H1 (cell line): Measurements from ENCODE around the gene FASTKD3. TPM values are rescaled to one million over a fixed set of nuclear protein-coding genes. Genes with fewer than 3 reads are reported as not detected.

Source experiments
- CTCF ChIA-PET: fragments of 300-600 bp; sonication (Branson Sonifier 250); formaldehyde crosslinking; loops from one replicate; lab custom pipeline; 2021; ENCODE audit not compliant: partially characterized antibody; lab: Charles Lee
- POLR2A ChIA-PET: fragments of 300-600 bp; sonication (Branson Sonifier 250); formaldehyde crosslinking; loops from one replicate; lab custom pipeline; 2021; ENCODE audit warnings: inconsistent platforms; ENCODE audit not compliant: partially characterized antibody; lab: Charles Lee
- DNase-seq, 2 experiments: peaks; one replicate each; pipeline versions ENCODE4 v3.0.0 to v3.0.0-alpha.2; 2010 to 2022; ENCODE audit warnings: low spot score in 2 of 2, low read depth in 1 of 2, mixed read lengths in 1 of 2
- FAIRE-seq: peaks from 2 replicates; lab custom pipeline; 2011; peaks lifted over from hg19 to GRCh38; lab: Jason Lieb, UNC
- H2AFZ ChIP-seq: 2 replicates; pipeline ENCODE4 v1.8.1; 2012; ENCODE audit warnings: low read length, inconsistent platforms
- H2AK5ac ChIP-seq: 2 replicates; pipeline ENCODE4 v1.6.1; 2013; ENCODE audit warnings: low read depth, low read length
- H2BK120ac ChIP-seq: replicated peaks from 2 replicates; pipeline ENCODE3; 2013; ENCODE audit warnings: low read depth, low read length, inconsistent platforms
- H2BK12ac ChIP-seq: 2 replicates; pipeline ENCODE4 v1.6.1; 2013; ENCODE audit warnings: low read depth, low read length
- H2BK15ac ChIP-seq: 2 replicates; pipeline ENCODE4 v1.6.1; 2013; ENCODE audit warnings: low read length
- H2BK20ac ChIP-seq: 2 replicates; pipeline ENCODE4 v1.6.1; 2013; ENCODE audit warnings: low read length
- H2BK5ac ChIP-seq: 2 replicates; pipeline ENCODE4 v1.6.1; 2013; ENCODE audit warnings: low read depth, low read length
- H3K14ac ChIP-seq: 2 replicates; pipeline ENCODE4 v1.6.1; 2013; ENCODE audit warnings: inconsistent platforms; ENCODE audit not compliant: insufficient read length
- H3K18ac ChIP-seq: 2 replicates; pipeline ENCODE4 v1.6.1; 2013; ENCODE audit warnings: low read length; ENCODE audit errors: extremely low read depth
- H3K23ac ChIP-seq: 2 replicates; pipeline ENCODE4 v1.6.1; 2013; ENCODE audit warnings: inconsistent platforms; ENCODE audit not compliant: insufficient read length
- H3K23me2 ChIP-seq: 2 replicates; pipeline ENCODE4 v1.6.1; 2013; ENCODE audit warnings: low read depth, low read length
- H3K27ac ChIP-seq: 2 replicates; pipeline ENCODE4 v1.6.1; 2011; ENCODE audit warnings: low read depth, low read length, inconsistent platforms
- H3K27me3 ChIP-seq, 4 experiments: replicated peaks in 1 of 4; 1 replicate in 1 of 4; 2 replicates in 3 of 4; pipeline versions ENCODE4 v1.6.1 to v1.8.1; 2011 to 2013; ENCODE audit warnings: low read length in 3 of 4, mild to moderate bottlenecking in 3 of 4, inconsistent platforms in 2 of 4, mixed read lengths in 2 of 4, moderate library complexity in 1 of 4; ENCODE audit not compliant: control insufficient read depth in 3 of 4, insufficient read depth in 3 of 4; ENCODE audit errors: extremely low read depth in 1 of 4
- H3K36me3 ChIP-seq, 4 experiments: 2 replicates each; pipeline versions ENCODE4 v1.6.1 to v1.8.1; 2011 to 2013; ENCODE audit warnings: mild to moderate bottlenecking in 4 of 4, low read length in 3 of 4, moderate library complexity in 2 of 4, control low read depth in 1 of 4, inconsistent platforms in 1 of 4; ENCODE audit not compliant: insufficient read depth in 4 of 4, control insufficient read depth in 2 of 4
- H3K4ac ChIP-seq: replicated peaks from 2 replicates; pipeline ENCODE3; 2013; ENCODE audit warnings: low read length, low read depth, mixed read lengths, inconsistent platforms; ENCODE audit not compliant: insufficient read length
- H3K4me1 ChIP-seq, 4 experiments: replicated peaks in 1 of 4; 1 replicate in 1 of 4; 2 replicates in 3 of 4; pipeline versions ENCODE4 v1.6.1 to v1.8.1; 2011 to 2013; ENCODE audit warnings: low read length in 3 of 4, inconsistent platforms in 2 of 4, mixed read lengths in 1 of 4; ENCODE audit not compliant: insufficient read depth in 4 of 4, control insufficient read depth in 3 of 4
- H3K4me2 ChIP-seq, 2 experiments: 2 replicates each; pipeline versions ENCODE4 v1.6.1 to v1.8.1; 2011 to 2013; ENCODE audit warnings: low read depth in 2 of 2, low read length in 2 of 2, control low read depth in 1 of 2, inconsistent platforms in 1 of 2, mild to moderate bottlenecking in 1 of 2; ENCODE audit not compliant: insufficient read depth in 1 of 2
- H3K4me3 ChIP-seq, 4 experiments: fragments of 200-600, 300-600 bp in 1 of 4; sonication (generic), shearing (Covaris generic), sonication (Bioruptor Twin) in 1 of 4; 2 replicates each; pipeline versions ENCODE4 v1.5.1 to v1.8.1; 2011 to 2016; ENCODE audit warnings: low read length in 4 of 4, low read depth in 3 of 4, control low read depth in 2 of 4, inconsistent platforms in 2 of 4, mild to moderate bottlenecking in 2 of 4, mixed read lengths in 1 of 4, moderate library complexity in 1 of 4; ENCODE audit not compliant: insufficient read depth in 2 of 4; ENCODE audit errors: extremely low read depth in 1 of 4
- H3K56ac ChIP-seq: replicated peaks from 2 replicates; pipeline ENCODE3; 2013; ENCODE audit warnings: low read depth, mild to moderate bottlenecking, mixed read lengths, low read length, inconsistent platforms; ENCODE audit not compliant: insufficient read length
- H3K79me1 ChIP-seq: 2 replicates; pipeline ENCODE4 v1.6.1; 2013; ENCODE audit warnings: low read depth, low read length, control low read depth
- H3K79me2 ChIP-seq, 2 experiments: 2 replicates each; pipeline versions ENCODE4 v1.6.1 to v1.8.1; 2012 to 2013; ENCODE audit warnings: low read length in 2 of 2, mild to moderate bottlenecking in 2 of 2, inconsistent platforms in 1 of 2; ENCODE audit not compliant: insufficient read depth in 2 of 2, control insufficient read depth in 1 of 2
- H3K9ac ChIP-seq, 4 experiments: replicated peaks in 1 of 4; 1 replicate in 1 of 4; 2 replicates in 3 of 4; pipeline versions ENCODE4 v1.6.1 to v1.8.1; 2011 to 2013; ENCODE audit warnings: low read depth in 3 of 4, low read length in 3 of 4, control low read depth in 2 of 4, mild to moderate bottlenecking in 2 of 4, moderate library complexity in 2 of 4, inconsistent platforms in 1 of 4; ENCODE audit errors: extremely low read depth in 1 of 4
- H3K9me3 ChIP-seq, 2 experiments: 2 replicates each; pipeline versions ENCODE4 v1.6.1 to v1.8.1; 2012 to 2013; ENCODE audit warnings: mild to moderate bottlenecking in 2 of 2, moderate library complexity in 2 of 2, control low read depth in 1 of 2, inconsistent platforms in 1 of 2, low read depth in 1 of 2, low read length in 1 of 2, mixed read lengths in 1 of 2; ENCODE audit not compliant: insufficient read depth in 2 of 2
- H4K20me1 ChIP-seq, 2 experiments: replicated peaks in 1 of 2; 2 replicates each; pipeline versions ENCODE3 to v1.8.1; 2011 to 2013; ENCODE audit warnings: inconsistent platforms in 2 of 2, low read length in 2 of 2, mild to moderate bottlenecking in 1 of 2; ENCODE audit not compliant: insufficient read depth in 2 of 2, control insufficient read depth in 1 of 2
- H4K5ac ChIP-seq: 2 replicates; pipeline ENCODE4 v1.6.1; 2013; ENCODE audit warnings: low read length, low read depth, mixed read lengths, inconsistent platforms; ENCODE audit not compliant: insufficient read length
- H4K8ac ChIP-seq: 2 replicates; pipeline ENCODE4 v1.8.0; 2013; ENCODE audit warnings: mild to moderate bottlenecking, moderate library complexity, low read length, inconsistent platforms; ENCODE audit not compliant: insufficient read depth; ENCODE audit errors: extremely low read depth
- H4K91ac ChIP-seq: replicated peaks from 2 replicates; pipeline ENCODE3; 2013; ENCODE audit warnings: low read length, mixed read lengths, inconsistent platforms; ENCODE audit not compliant: insufficient read length
- EGR1 ChIP-seq: IDR thresholded peaks from 2 replicates; pipeline ENCODE4 v1.6.1; 2011; ENCODE audit warnings: low read depth, low read length, borderline replicate concordance
- PHF8 ChIP-seq: fragments of 200-600 bp; sonication (generic); conservative IDR thresholded peaks from 2 replicates; pipeline ENCODE4 v1.7.1; 2012; ENCODE audit warnings: low read depth, mild to moderate bottlenecking, inconsistent platforms, low read length, moderate library complexity
- POU5F1 ChIP-seq: IDR thresholded peaks from 2 replicates; pipeline ENCODE4 v1.6.1; 2011; ENCODE audit warnings: low read depth, mild to moderate bottlenecking, low read length, moderate library complexity
- WGBS, 2 experiments: shearing (Covaris generic) in 1 of 2; methylation state at CpG; one replicate each; pipeline versions ENCODE4 v1.1.6 to v1.1.7; 2013 to 2015; ENCODE audit warnings: low lambda C conversion rate in 2 of 2, mixed read lengths in 2 of 2, inconsistent platforms in 1 of 2, low coverage in 1 of 2, missing lambda C conversion rate in 1 of 2; ENCODE audit not compliant: insufficient replicate concordance in 2 of 2, insufficient coverage in 1 of 2, insufficient read length in 1 of 2; ENCODE audit errors: extremely low coverage in 1 of 2, missing lambda C conversion rate in 1 of 2; 5-methylcytosine and 5-hydroxymethylcytosine counted together
- polyA plus RNA-seq, 7 experiments: library from polyadenylated mRNA; depleted of rRNA in 3 of 7; stranded (reverse) in 5 of 7; unstranded in 2 of 7; fragments of >200 nt in 5 of 7; fragments of 200-250 nt in 2 of 7; gene quantifications; 1 replicate in 5 of 7; 2 replicates in 1 of 7; 4 replicates in 1 of 7; pipeline versions ENCODE4 v1.2.1 to v1.2.3, GENCODE V29; 2011 to 2013; ENCODE audit warnings: missing spikeins in 2 of 7, mixed read lengths in 2 of 7
- total RNA-seq: library from RNA; stranded (reverse); fragmentation: NEBNext Ultra II Directional; extraction: Animal tissue kit (Norgen Biotek cat#: 25700); gene quantifications from 2 replicates; pipeline ENCODE4 v1.2.1, GENCODE V29; 2021

The FASTKD3 gene
- total and polyA plus RNA-seq, 2 of the 8 experiments (the other 6 are each of a cell fraction or from before 2014, with no cell fraction given) = 5.6 to 7.6 TPM

DNA sequence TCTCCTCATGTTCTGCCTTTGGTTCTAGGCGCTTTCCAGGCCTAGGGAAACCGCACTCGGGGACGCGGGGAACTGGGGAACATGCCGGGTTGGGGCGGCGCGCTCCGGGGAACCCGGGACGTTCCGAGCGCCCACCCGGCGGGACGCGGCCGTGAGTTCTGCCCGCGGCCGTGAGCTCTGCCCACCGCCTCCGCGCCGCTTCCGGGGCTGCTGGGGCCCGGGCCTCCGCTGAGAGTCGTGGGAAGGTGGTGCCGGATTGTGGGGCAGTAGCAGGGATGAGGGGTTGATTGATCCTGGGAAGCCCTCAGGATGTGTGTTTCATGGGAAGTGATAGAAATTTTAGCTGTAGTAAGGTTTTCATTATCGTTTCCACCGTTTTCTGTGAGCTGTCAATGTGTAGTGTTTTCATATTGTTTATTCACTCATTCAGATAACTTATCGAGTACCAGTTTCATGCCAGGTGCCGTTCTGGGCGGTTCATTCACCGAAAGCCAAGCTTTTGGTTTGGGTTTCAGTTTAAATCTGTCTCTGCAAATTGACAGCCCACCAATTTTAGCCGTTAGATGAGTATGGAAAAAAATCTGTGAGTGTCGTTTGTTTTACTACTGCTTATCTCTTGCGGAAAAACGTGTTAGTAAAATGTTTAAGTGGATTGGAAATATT, 774 bp upstream of the FASTKD3 start:
- Histone ChIP-seq H3K56ac (peak overlapping the region; percentile 6), H4K20me1 (peaks cover 8 to 15% of the 10 kb centered on the region in 2 experiments), H3K18ac (no peak overlapping the region), H2BK120ac (no peak overlapping the region), H4K5ac (peak overlapping the region; percentile 38), H4K91ac (no peak overlapping the region), H3K9ac (peak overlapping the region; percentile 34 to 59 (median 44); a peak in 6 of 7 replicates), H3K4me2 (peak overlapping the region; percentile 57 to 92), H3K14ac (no peak overlapping the region), H3K23ac (no peak overlapping the region), H4K8ac (no peak overlapping the region), H3K36me3 (peaks cover 0 to 21% (median 3%) of the 10 kb centered on the region in 4 experiments; a peak in 3 of 8 replicates), H3K27ac (peak overlapping the region; percentile 43; the same call in 1 of the 2 replicates), H2BK15ac (no peak overlapping the region), H3K9me3 (no peaks in the 10 kb centered on the region), H3K79me2 (peaks cover 20 to 59% of the 10 kb centered on the region in 2 experiments), H3K27me3 (no peaks in the 10 kb centered on the region), H2BK5ac (no peak overlapping the region), H3K23me2 (peaks cover 7% of the 10 kb centered on the region), H3K4me1 (peaks cover 0 to 4% (median 0%) of the 10 kb centered on the region in 4 experiments; a peak in 2 of 7 replicates), H2AFZ (no peak overlapping the region), H3K79me1 (peaks cover 3% of the 10 kb centered on the region), H2BK12ac (no peak overlapping the region), H3K4ac (no peak overlapping the region), H3K4me3 (peak overlapping the region; percentile 70 to 93 (median 74)), H2AK5ac (no peak overlapping the region), H2BK20ac (no peak overlapping the region)
- no peak for FAIRE-seq
- ChIA-PET POLR2A (interaction anchor here (1.0 to 1.4 kb wide), 4 partner anchors 10 to 18 kb away, joined by 3 to 6 read pairs (median 4); partner anchors contain the start of gene CFAP90), CTCF (interaction anchor here (0.9 to 5.4 kb wide), 7 partner anchors 11 to 40 kb away, joined by 3 to 25 read pairs (median 6); partner anchors contain the start of gene CFAP90)
- no peak for TF ChIP-seq POU5F1
- no peak for TF ChIP-seq EGR1
- peak; percentile 13; the same call in 1 of the 2 replicates for TF ChIP-seq PHF8
- no peak for DNase-seq
- 13% methylated on average over 30 of the region's 41 CpGs; no CpG with 5 or more reads in 1 of the 2 experiments for WGBS, 2 experiments
